ENCODE results near the gene MEF2A. TPM values are rescaled to one million over a fixed set of nuclear protein-coding genes. Genes with fewer than 3 reads are reported as not detected.

MEF2A gene
- 165 TPM for total RNA-seq

DNA sequence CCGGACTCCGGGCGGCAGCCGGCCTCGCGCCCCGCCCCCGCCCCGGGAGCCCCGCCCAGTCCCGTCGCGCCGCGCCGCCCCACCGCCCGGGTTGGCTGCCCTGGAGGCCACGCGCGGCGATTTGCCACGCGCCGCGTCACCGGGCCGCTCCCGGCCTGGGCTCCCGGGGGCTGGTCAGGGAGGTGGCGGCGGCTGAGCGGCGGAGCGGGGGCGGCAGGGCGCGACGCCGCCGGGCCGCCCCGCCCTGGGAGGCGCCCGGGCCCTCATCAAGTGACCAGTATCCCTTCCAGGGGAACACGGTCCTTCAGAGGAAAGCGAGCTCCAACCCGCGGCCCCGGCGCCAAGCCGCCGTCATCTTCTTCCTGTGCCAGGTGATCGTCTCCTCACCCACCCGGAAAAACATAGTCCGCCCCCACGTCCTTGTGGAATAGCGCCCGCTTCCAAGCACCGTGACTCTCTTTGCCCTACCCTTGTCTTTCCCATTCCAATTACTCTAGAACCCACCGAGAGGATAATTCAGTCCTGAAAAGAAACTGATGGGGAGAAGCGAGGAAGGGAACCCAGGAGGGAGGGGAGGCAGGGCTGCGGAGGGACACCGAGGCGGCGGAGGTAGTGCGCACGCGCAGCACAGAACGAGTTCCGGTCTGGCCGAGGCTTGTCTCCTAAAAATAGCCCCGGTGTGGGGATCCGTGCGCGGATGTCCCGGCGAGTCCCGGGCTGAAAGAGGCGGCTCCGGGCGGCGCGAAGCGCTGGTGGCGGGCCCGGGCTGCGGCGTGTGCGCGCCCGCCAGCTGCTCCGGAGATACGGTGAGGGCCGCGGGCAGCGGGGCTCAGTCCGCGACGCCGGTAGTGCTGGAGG is at the start of gene MEF2A:
MEF2A (plus strand) TSS at position 686 of the 858 bp plus-strand sequence. CDS start 67,136 bp downstream, outside the sequence.

DNA sequence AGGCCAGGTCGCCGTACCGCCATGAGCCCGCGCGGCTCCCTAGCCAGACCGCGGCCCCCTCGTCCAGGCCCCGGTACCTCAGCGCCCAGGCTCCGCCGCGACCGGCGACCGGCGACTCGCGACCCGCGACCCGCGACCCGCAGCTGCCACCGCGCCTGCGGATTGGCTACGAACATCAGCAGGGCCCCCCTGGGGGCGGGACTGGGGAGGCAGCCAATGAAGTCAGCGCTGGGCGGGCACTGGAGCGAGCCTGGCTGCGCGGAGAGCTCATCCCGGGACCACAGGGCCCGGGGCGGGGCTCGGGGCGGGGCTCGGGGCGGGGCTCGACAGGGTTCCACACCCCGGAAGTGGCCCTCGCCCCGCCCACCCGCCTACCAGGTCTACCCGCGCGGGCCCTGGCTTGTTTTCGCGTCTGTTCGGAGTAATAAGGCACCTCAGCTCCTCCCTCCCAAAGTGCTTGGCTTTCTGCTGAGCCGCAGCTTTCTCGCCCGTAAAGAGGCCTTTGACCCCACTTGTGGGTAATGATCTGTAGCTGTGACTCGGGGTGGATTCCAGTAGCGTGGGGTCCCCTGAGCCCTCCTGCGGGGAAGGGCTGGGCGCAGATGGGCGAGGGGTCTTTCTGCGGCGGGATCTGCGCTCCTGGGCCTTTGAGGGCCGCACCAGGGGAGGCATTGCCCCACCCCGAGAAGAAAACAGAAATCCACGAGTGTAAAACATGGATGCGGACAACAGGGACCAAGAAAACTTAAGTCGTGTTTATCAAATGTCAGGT is 167.7 kb downstream of the MEF2A start, which contains the start of gene LYSMD4:
LYSMD4 (minus strand) TSS at position 170 of the 772 bp plus-strand sequence. CDS start 1,438 bp downstream, outside the sequence.

Other genes with a start within 250 kb of the MEF2A start
- 29.0 TPM for gene LYSMD4, start 167.5 kb downstream of the MEF2A start, total RNA-seq

All from camera-type eye (tissue), 1 donor.